GM04503 (cell line): ENCODE results near the gene SHISA2.

Experiments used
- DNase-seq: peaks from one replicate; pipeline ENCODE4 v3.0.0-alpha.2; 2012; ENCODE audit warnings: low read depth

Gene SHISA2

DNA sequence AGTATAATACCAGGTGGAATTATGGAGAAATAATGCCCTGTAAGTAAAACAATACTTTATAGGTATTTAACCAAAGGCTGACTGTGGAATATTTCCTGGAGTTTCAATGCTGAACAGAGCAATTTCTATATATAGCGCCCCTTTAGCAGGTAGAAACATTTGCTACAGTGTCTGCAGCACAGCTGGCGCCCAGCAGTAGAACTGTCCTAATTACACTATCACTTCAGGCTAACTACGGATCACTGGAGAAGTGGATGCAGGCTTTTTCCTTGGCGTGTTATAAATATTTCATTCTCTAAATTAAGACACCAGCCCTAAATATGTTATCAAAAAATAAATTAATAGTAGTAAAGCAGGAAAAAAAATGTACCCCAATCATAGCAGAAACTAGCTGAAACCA lies 3.1 kb downstream of the SHISA2 start:
- no peak for DNase-seq

DNA sequence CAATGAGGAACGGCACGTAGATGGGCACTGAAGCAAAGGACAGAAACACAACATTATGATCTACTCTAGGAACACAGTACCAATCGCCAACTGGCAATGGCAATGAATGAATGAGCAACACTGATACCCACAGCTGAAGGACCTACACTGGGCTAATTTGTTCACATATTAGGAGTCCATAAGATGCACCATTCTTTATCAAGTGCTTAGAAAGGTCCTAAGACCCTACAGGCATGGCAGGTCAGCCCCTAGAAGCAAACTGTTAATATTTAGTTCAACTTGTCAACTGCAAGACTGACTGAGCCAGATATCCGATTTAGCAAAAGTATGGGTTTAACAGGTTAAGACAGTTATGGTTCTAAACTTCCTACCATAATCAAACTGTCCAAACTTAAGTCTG lies 4.8 kb downstream of the SHISA2 start:
- DNase-seq: no peak

GRCh38 chr13:26046639-26047038 lies 5.2 kb downstream of the SHISA2 start:
- no peak for DNase-seq

DNA sequence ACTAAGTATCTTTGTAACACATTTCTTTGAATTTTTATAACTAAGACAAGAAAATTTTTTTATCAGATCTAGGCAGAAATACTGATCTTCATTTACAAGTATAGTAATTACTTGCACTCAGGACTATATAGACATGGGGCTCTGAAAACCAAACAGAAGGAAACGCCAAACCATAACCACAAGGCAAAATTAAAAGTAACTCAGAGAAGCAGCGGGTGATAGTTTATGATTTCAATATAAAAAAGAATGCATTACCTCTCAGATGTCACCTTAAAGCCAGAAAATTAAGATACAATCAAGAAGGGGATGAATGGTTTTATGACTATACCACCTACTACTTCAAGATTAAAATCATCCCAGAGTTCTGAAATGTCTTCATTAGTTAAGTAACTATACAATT lies 6.7 kb downstream of the SHISA2 start:
- DNase-seq: no peak

DNA sequence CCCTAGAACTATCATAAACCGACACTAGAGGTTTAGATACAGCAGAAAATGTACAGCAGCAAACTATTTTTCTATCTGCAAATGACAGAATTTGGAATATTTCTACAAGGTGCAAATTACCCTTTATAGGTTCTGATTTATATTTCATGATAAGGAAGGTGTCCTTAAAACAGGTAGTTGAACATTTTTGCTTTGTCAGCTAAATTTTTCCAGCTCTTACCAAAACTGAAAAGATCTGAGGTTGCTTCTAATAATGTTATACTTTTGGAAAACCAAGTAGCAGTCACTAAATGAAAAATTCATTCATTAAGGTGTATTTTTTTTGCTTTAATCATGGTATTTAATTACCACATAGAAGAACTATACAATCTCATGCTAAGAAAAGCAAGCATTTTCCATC lies 9.0 kb downstream of the SHISA2 start:
- DNase-seq: no peak

GRCh38 chr13:26041444-26041843 lies 10.4 kb downstream of the SHISA2 start:
- DNase-seq: no peak

DNA sequence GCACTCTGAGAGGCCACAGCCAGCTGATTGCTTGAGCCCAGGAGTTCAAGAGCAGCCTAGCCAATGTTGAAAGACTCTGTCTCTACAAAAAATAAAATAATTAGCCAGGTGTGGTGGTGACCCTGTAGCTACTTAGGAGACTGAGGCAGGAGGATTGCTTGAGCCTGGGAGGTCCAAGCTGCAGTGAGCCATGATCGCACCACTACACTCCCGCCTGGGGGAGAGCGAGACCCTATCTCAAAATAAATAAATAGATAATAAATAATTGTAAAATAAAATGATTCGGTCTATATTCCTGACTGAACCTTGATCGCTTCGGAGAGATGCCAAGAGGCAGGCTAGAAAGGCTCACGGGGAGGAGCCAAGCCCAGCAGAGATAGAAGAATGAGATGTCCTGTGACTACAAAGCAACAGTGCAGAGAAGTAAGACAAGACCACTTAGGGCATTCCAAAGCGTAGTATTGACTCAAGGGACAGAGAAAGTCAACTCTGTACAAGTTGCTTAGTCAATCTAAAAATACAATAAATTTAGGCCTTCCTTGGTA lies 12.8 kb downstream of the SHISA2 start:
- DNase-seq: no peak

DNA sequence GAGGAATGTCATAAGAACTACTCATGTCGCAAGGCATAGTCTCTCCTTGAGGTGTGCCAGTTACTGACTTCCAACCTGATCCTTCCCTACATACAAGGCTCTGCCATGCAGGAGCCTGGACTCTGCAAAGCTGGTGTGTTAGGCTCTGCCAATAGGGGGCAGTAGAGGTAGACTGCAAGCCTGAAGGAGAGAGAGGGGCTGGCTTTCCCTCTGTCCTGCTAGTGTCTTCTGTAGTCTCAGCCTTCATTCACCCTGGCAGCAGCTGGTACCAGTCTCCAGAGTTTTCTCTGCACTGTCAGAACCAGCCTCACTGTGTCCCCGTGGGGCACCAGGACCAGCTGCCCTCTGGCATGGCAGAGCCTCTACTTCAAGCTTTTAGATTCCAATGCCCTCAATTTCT lies 14.5 kb downstream of the SHISA2 start:
- no peak for DNase-seq

- no peak for DNase-seq
Measured at GRCh38 chr13:26036383-26036782, 15.4 kb downstream of the SHISA2 start.

DNA sequence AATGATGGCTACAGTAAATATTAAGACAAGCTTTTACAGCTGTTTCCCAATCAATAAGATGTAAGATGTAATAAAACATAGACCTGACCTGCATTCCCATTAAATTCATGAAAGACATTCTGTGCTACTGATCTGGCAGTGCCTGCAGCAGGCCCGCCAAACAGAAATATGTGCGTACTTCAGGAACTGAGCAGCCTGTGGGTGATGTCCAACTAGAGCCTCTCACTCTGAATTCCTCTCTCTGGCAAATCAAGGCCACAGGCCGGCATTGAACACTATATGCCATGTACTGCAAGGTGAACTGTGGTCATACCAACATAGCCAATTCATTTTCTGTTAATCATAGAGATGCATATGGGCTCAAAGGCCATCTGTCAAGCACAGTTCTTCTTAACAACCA lies 17.8 kb downstream of the SHISA2 start:
- DNase-seq: no peak

DNA sequence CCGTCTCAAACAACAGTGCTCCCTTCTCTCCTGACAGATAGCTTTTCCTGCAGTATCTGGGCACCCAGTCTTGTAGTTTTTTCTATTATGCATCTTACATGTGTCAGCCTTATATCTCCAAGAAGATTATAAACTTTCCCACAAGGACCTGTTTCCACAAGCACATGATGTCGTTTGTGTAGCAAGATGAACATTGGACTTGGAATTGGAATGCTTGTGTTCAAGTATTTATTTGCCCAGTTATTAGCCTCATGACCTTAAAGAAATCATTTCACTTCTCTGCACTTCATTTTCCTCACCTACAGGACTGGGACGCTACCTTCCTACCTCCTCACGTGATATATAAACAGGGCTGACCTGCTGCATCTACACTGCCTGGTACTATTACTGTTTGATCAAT lies 21.5 kb downstream of the SHISA2 start:
- DNase-seq: no peak

DNA sequence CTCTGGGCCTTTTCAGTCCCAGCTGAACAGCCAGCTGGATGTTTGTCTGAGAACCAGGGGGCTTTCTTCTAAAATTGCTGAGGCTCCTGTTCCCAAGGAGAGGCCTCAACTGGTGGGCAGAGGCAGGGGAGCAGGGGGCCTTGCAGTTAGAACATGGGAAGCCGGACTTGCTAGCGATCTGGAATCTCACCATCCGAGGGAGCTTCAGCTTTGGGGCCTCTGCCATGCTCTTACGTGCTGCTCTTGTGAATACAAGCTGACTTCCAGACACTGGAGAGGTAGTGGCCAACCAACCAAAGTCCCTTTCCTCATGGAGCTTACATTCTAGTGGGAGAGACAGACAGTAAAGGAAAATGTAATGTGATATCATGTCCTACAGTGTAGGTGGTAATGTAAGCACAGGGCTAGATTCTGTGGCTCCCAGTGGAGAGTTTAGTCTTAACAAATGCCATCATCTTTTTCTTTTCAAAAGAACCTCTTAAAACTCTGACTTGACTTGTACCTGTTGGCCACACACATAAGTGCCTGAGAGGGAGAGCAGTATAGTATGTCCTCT lies 22.2 kb downstream of the SHISA2 start:
- DNase-seq: no peak

DNA sequence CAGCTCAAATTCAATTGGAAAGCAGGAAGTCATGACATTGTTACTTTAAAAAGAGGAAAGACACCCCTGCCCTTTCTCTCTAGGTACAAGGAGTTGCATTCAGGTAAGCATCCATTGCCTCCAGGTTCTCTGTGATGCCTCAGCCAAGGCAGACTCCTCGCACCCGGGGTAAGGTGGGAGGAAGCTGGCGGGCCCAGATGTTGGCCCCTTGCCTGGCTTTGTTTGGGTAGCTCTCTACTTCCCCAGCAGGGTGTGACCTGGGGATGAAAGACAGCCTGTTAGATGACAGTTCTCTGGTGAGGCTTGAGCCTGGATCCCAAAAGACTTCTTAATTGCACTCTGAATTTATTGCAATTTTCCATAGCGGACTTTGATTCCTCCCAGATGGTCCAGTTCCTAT lies 25.6 kb downstream of the SHISA2 start:
- no peak for DNase-seq

DNA sequence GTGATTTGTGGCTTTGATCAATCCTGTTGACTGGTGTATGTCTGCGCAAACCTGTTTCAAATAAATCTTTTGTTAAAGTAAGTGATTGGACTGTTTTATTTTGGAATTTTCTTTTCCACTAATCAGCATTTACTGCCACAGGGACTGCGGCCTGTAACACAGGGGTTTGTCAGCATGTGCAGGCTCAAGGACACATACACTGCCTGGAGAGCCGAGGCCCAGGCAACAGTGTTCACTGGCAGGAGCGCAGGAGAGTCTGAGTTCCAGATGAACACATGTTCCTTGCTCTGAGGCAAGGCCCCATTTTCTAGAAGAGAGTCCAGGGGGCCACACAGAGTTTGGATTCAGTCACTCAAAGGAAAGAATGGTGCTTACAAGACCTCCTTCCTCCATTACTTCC lies 26.0 kb downstream of the SHISA2 start:
- no peak for DNase-seq

DNA sequence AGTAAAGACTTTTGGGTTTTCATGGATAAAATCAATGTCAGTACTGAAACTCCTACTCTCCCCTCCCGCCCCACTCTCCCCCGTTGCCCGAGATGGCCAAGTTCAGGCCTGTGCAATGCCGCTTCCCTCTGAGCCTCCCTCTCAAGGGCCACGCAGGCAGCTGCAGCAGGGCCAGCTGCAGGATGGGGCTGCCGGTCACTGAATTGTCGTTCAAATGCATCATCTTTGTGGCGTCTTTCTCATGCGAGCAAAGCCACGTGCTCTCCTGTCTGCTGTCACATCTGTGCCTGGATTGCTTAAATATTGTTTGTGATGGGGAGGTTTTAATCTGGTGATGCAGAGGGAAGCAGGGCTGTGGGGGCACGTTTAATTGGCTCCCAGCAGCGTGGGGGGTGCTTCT lies 26.6 kb downstream of the SHISA2 start:
- no peak for DNase-seq

DNA sequence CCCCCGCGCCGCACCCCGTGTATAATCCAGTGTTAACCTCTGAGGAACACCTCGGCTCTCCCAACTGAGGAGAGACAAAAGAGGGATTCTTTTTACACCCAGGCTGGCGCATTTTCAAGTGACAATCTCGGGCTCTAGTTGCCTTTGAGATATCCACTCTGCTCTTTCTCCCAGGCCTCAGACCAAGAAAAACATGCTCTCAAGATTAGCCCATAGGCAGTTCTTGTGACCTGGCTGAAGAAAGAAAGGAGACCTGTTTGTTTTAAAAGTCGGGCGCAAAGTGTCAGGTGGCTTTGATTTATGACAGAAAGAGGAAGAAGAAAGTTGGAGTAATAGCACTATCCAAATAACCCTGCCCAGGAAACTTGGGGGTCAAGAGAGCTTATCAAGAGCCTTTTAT lies 27.3 kb downstream of the SHISA2 start:
- DNase-seq: no peak

GRCh38 chr13:26022538-26023292 lies 29.1 kb downstream of the SHISA2 start:
- DNase-seq: peak; percentile 4

- no peak for DNase-seq
Measured at GRCh38 chr13:26021956-26022355, 29.9 kb downstream of the SHISA2 start.

- no peak for DNase-seq
Measured at GRCh38 chr13:26021516-26021915, 30.3 kb downstream of the SHISA2 start.

DNA sequence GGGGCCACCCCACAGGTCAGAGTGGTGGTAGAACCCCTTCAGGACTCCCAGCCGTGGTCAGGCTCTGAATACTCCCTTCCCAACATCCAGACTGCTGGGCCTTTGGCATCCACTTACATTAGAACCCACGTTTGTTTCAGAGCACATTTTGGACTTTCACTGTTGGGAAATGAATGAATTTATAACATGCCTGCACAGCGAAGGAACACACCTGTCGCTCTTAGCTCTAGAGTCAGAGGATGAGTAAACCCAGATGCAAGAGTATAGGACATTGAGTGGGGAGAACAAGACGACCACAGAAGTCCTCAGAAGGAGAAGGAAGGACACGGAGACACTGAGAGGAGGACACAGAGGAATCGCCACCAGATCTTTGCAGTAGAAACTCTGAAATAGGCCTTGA lies 30.9 kb downstream of the SHISA2 start:
- DNase-seq: no peak

- DNase-seq: peak; percentile 4
Measured at GRCh38 chr13:26019881-26020870, 31.6 kb downstream of the SHISA2 start.

- no peak for DNase-seq
Measured at GRCh38 chr13:26019251-26019650, 32.6 kb downstream of the SHISA2 start.
